Testis (tissue), 3 donors: Measurements from ENCODE around the gene GTPBP6. TPM values are rescaled to one million over a fixed set of nuclear protein-coding genes. Genes with fewer than 3 reads are reported as not detected.

ENCODE experiments used
- DNase-seq: peaks from one replicate; pipeline ENCODE4 v3.0.0-alpha.2; 2019
- H3K27ac ChIP-seq, 2 donors: fragments of 200-600 bp; sonication (generic); one replicate each; pipeline ENCODE4 v1.5.1; 2019
- H3K27me3 ChIP-seq: fragments of 200-600 bp; sonication (generic); one replicate; pipeline ENCODE4 v1.5.1; 2019
- H3K36me3 ChIP-seq: fragments of 200-600 bp; sonication (generic); one replicate; pipeline ENCODE4 v1.5.1; 2017; ENCODE audit warnings: low read depth; ENCODE audit errors: missing control alignments
- H3K4me1 ChIP-seq: fragments of 200-600 bp; sonication (generic); one replicate; pipeline ENCODE4 v1.5.1; 2019
- H3K4me3 ChIP-seq, 2 donors: fragments of 200-600 bp; sonication (generic); one replicate each; pipeline ENCODE4 v1.5.1; 2017 to 2019
- H3K9me3 ChIP-seq: fragments of 200-600 bp; sonication (generic); one replicate; pipeline ENCODE4 v1.5.1; 2017
- POLR2A ChIP-seq: fragments of 450-650 bp; IDR thresholded peaks from one replicate; pipeline ENCODE4 v1.6.1; 2017; ENCODE audit warnings: antibody characterized with exemption, mild to moderate bottlenecking, moderate library complexity
- WGBS, 2 donors: methylation state at CpG; one replicate each; pipeline ENCODE4 v1.1.5; 2018; 5-methylcytosine and 5-hydroxymethylcytosine counted together
- intact Hi-C: fragments of 100-400 bp; cut with DNase I; formaldehyde crosslinking; loops from one replicate; pipeline ENCODE4 v1.15.1; 2023; ENCODE audit warnings: low total_unique reads
- polyA plus RNA-seq: library from polyadenylated mRNA; stranded (reverse); fragments of 350-450 nt; fragmentation: Illumina TruSeq; extraction: RNeasy Lipid Tissue Mini Kit (QIAGEN cat#74804); gene quantifications from one replicate; pipeline ENCODE4 v1.2.3, GENCODE V29; 2014; ENCODE audit warnings: low read depth, low replicate concordance; ENCODE audit not compliant: insufficient read depth
- total RNA-seq, 2 donors: library from RNA; depleted of rRNA; stranded (reverse); fragments of >200 nt; gene quantifications; one replicate each; pipeline ENCODE4 v1.2.3, GENCODE V29; 2016
- TF ChIP-seq, protein P1 (sequence below), 3 experiments: fragments of 450-650 bp in 2 of 3; fragments of 200-600 bp in 1 of 3; sonication (generic) in 1 of 3; IDR thresholded peaks; one replicate each; pipeline ENCODE4 v1.5.1; 2016 to 2019; ENCODE audit warnings: antibody characterized with exemption in 3 of 3, mild to moderate bottlenecking in 2 of 3, moderate library complexity in 1 of 3

Gene GTPBP6
- total and polyA plus RNA-seq, 3 donors from 2014 or later = 38.0 to 74.3 (median 43.8) TPM

DNA sequence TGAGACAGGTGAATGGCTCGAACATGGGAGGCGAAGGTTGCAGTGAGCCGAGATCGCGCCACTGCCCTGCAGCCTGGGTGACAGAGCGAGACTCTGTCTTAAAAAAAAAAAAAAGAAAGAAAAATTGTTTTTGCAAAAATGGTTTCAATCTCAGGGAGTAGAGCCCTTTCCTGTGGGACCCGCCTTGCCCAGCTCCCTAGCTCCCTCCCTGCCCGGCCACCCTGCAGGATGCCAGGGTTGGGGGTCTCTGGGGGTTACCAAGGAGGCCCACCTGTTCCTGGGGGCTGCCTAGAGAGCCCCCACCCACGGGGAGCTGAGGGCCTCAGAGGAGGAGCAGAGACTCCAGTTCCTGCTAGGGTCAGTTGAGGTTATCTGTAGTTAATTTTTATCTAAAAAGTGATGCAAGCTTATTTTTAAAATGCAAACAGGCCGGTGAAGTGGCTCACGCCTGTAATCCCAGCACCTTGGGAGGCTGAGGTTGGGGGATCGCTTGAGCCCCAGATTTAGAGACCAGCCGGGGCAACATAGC lies 56.2 kb downstream of the GTPBP6 start:
- Histone ChIP-seq H3K4me3 (no peak overlapping the region), H3K4me1 (no peaks in the 10 kb centered on the region), H3K36me3 (no peaks in the 10 kb centered on the region), H3K9me3 (no peaks in the 10 kb centered on the region), H3K27me3 (no peaks in the 10 kb centered on the region), H3K27ac (no peak overlapping the region)
- intact Hi-C loops = no loop called here
- no peak for TF ChIP-seq POLR2A
- TF ChIP-seq, protein P1, sequence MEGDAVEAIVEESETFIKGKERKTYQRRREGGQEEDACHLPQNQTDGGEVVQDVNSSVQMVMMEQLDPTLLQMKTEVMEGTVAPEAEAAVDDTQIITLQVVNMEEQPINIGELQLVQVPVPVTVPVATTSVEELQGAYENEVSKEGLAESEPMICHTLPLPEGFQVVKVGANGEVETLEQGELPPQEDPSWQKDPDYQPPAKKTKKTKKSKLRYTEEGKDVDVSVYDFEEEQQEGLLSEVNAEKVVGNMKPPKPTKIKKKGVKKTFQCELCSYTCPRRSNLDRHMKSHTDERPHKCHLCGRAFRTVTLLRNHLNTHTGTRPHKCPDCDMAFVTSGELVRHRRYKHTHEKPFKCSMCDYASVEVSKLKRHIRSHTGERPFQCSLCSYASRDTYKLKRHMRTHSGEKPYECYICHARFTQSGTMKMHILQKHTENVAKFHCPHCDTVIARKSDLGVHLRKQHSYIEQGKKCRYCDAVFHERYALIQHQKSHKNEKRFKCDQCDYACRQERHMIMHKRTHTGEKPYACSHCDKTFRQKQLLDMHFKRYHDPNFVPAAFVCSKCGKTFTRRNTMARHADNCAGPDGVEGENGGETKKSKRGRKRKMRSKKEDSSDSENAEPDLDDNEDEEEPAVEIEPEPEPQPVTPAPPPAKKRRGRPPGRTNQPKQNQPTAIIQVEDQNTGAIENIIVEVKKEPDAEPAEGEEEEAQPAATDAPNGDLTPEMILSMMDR (IDR thresholded peaks at IDR 0.05) = no peak
- DNase-seq = no peak
- WGBS, 2 donors = 84 to 88% methylated on average over 13 of the region's 13 CpGs

DNA sequence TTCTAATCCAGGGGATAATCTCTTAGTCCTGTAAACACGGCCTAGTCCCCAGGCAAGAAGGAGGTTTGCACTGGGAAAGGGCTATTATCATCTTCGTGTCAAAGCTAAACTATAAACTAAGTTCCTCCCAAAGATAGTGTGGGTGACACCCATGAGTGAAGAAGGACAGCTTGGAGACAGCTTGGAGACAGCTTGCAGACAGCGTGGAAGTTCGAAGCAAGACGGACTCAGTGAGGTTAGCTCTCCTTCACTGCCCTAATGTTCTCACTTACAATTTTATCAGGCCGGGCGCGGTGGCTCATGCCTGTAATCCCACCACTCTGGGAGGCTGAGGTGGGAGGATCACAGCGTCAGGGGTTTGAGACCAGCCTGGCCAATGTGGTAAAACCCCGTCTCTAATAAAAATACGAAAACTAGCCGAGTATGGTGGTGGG lies 56.7 kb downstream of the GTPBP6 start:
- no peak for DNase-seq
- no peak for TF ChIP-seq POLR2A
- TF ChIP-seq, protein P1 (IDR thresholded peaks at IDR 0.05) = no peak
- intact Hi-C loops = no loop called here
- no peak overlapping the region for H3K27ac ChIP-seq
- H3K4me3 ChIP-seq = no peak overlapping the region
- WGBS, 2 donors = 67 to 69% methylated on average over 12 of the region's 12 CpGs
- H3K36me3 ChIP-seq = no peaks in the 10 kb centered on the region
- H3K9me3 ChIP-seq = no peaks in the 10 kb centered on the region
- H3K4me1 ChIP-seq = no peaks in the 10 kb centered on the region
- no peaks in the 10 kb centered on the region for H3K27me3 ChIP-seq

DNA sequence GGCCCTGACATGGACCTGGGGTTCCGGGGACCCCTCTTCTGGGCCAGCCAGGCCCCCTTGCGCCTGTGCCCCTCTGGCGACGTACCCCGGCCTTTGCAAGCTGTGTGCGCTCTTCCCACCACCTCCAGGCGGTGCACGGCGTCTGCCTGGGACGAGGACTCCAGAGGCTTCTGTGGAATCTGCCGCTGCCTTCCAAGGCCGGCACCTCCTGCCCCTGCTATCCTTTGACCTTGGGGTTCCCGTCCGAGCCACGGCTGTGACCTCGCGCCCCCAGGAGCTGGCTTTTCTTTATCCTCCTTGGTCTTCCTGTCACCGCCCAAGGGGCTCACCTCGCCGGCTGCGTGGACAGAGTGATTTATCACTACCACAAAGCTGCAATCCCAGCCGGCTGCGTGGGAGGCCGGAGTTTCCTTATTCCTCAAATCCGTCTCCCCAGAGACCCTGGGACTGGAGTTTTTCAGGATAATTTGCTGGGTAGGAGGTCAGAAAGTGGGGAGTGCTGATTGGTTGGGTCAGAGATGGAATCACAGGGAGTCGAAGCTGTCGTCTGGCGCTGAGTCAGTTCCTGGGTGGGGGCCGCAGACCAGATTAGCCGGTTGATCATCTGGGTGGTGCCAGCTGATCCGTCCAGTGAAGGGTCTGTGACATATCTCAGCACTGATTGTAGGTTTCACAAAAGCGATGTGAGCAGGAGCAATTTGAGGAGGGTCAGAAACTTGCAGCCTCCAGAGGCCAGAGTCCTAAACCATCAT lies 57.3 kb downstream of the GTPBP6 start:
- Histone ChIP-seq H3K9me3 (no peaks in the 10 kb centered on the region), H3K4me3 (no peak overlapping the region), H3K27me3 (no peaks in the 10 kb centered on the region), H3K36me3 (no peaks in the 10 kb centered on the region), H3K4me1 (no peaks in the 10 kb centered on the region), H3K27ac (no peak overlapping the region)
- WGBS, 2 donors = 24 to 35% methylated on average over 30 to 32 of the region's 32 CpGs
- intact Hi-C loops = no loop called here
- TF ChIP-seq, protein P1 (IDR thresholded peaks at IDR 0.05) = no peak
- TF ChIP-seq POLR2A = no peak
- no peak for DNase-seq

DNA sequence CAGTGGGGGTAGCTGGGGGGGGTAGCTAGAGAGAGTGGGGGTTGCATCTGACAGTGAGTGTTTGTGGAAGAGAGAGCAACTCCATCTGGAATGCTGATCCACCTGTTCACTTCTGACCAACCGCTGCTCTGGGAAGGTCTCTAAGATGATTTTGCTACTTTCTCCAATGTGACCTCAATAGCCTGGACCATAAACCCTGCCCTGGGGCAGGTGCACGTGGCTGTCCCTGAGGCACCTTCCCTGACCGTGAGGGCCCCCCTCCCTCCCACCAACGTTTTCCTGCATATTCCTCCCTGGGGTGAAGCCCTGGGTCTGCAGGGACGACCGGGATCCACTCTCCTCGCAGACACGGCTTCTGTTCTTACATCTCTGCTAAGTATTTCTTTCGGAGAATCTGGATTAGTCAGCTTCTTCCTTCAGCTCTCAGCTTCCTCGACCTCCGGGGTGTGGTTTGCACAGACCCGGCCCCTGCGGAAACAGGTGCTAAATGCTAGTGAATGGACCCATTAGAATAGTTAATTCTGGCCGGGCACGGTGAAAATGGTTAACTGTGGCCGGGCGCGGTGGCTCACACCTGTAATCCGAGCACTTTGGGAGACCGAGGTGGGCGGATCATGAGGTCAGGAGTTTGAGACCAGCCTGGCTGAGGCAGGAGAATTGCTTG lies 58.8 kb downstream of the GTPBP6 start:
- intact Hi-C loops = no loop called here
- no peaks in the 10 kb centered on the region for H3K36me3 ChIP-seq
- H3K27me3 ChIP-seq = no peaks in the 10 kb centered on the region
- no peak overlapping the region for H3K27ac ChIP-seq
- no peaks in the 10 kb centered on the region for H3K9me3 ChIP-seq
- no peaks in the 10 kb centered on the region for H3K4me1 ChIP-seq
- TF ChIP-seq, protein P1 (IDR thresholded peaks at IDR 0.05) = no peak
- no peak for TF ChIP-seq POLR2A
- no peak overlapping the region for H3K4me3 ChIP-seq
- DNase-seq = no peak
- WGBS, 2 donors = 75 to 78% methylated on average over 21 of the region's 21 CpGs
